HEK293 (cell line): Measurements from ENCODE around the gene CRY2.

Experiments used
- CTCF ChIA-PET: fragments of 350-600 bp; formaldehyde crosslinking; extraction: SDS; loops from one replicate; lab custom pipeline; 2021; ENCODE audit warnings: antibody characterized with exemption; lab: Yijun Ruan, JAX
- POLR2A ChIA-PET: fragments of 300-600 bp; formaldehyde crosslinking; extraction: SDS; loops from one replicate; lab custom pipeline; 2020; ENCODE audit warnings: antibody characterized with exemption, inconsistent platforms; lab: Yijun Ruan, JAX
- H3K27ac ChIP-seq: fragments of 200-500 bp; sonication (Bioruptor generic); 2 replicates; pipeline ENCODE4 v1.5.1; 2014; ENCODE audit warnings: low read depth, low read length, control low read depth, inconsistent platforms; ENCODE audit errors: extremely low read depth
- H3K36me3 ChIP-seq, 2 experiments: fragments of 200-500 bp in 1 of 2; sonication (Bioruptor generic) in 1 of 2; 1 replicate in 1 of 2; 2 replicates in 1 of 2; pipeline ENCODE4 v1.5.1; 2014 to 2017; ENCODE audit warnings: inconsistent platforms in 2 of 2, low read length in 2 of 2; ENCODE audit not compliant: control insufficient read depth in 2 of 2, insufficient read depth in 1 of 2
- H3K4me1 ChIP-seq: fragments of 200-500 bp; sonication (Bioruptor generic); 2 replicates; pipeline ENCODE4 v1.5.1; 2014; ENCODE audit warnings: mild to moderate bottlenecking, low read length, inconsistent platforms; ENCODE audit not compliant: control insufficient read depth, insufficient read depth
- H3K4me3 ChIP-seq: 2 replicates; pipeline ENCODE4 v1.5.1; 2011; ENCODE audit warnings: low read depth, mild to moderate bottlenecking, control low read depth, low read length, moderate library complexity
- H3K9me3 ChIP-seq: fragments of 200-500 bp; sonication (Bioruptor generic); 2 replicates; pipeline ENCODE4 v1.5.1; 2014; ENCODE audit warnings: low read depth, low read length, inconsistent platforms; ENCODE audit not compliant: control insufficient read depth, insufficient read depth
- GLIS1 ChIP-seq: fragments of 450-650 bp; formaldehyde crosslinking; IDR thresholded peaks from 2 replicates; pipeline ENCODE4 v1.5.1; 2016; ENCODE audit warnings: missing biosample characterization, missing genetic modification characterization
- KLF1 ChIP-seq: fragments of 450-650 bp; formaldehyde crosslinking; IDR thresholded peaks from 2 replicates; pipeline ENCODE4 v1.5.1; 2016; ENCODE audit warnings: missing biosample characterization, missing genetic modification characterization
- KLF9 ChIP-seq: fragments of 450-650 bp; formaldehyde crosslinking; IDR thresholded peaks from 2 replicates; pipeline ENCODE4 v1.5.1; 2016; ENCODE audit warnings: missing biosample characterization, missing genetic modification characterization, low read depth
- MEIS1 ChIP-seq: sonication (generic); formaldehyde crosslinking; IDR thresholded peaks from 2 replicates; pipeline ENCODE4 v1.8.1; 2022; ENCODE audit warnings: missing genetic modification reagents, mild to moderate bottlenecking, borderline replicate concordance
- SP2 ChIP-seq: fragments of 450-650 bp; formaldehyde crosslinking; IDR thresholded peaks from 2 replicates; pipeline ENCODE4 v1.5.1; 2016; ENCODE audit warnings: missing biosample characterization, missing genetic modification characterization
- SP3 ChIP-seq: fragments of 450-650 bp; formaldehyde crosslinking; IDR thresholded peaks from 2 replicates; pipeline ENCODE4 v1.5.1; 2016; ENCODE audit warnings: missing biosample characterization, missing genetic modification characterization
- ZBTB48 ChIP-seq: fragments of 450-650 bp; formaldehyde crosslinking; IDR thresholded peaks from 2 replicates; pipeline ENCODE4 v1.5.1; 2016; ENCODE audit warnings: missing biosample characterization, missing genetic modification characterization
- ZEB2 ChIP-seq: fragments of 450-650 bp; formaldehyde crosslinking; IDR thresholded peaks from 2 replicates; pipeline ENCODE4 v1.5.1; 2016; ENCODE audit warnings: missing biosample characterization, missing genetic modification characterization
- ZFP37 ChIP-seq: fragments of 450-650 bp; formaldehyde crosslinking; IDR thresholded peaks from 2 replicates; pipeline ENCODE4 v1.5.1; 2016; ENCODE audit warnings: missing biosample characterization, missing genetic modification characterization
- ZNF341 ChIP-seq: fragments of 450-650 bp; formaldehyde crosslinking; IDR thresholded peaks from 2 replicates; pipeline ENCODE4; 2016; ENCODE audit warnings: low read depth, missing biosample characterization, missing genetic modification characterization
- ZNF366 ChIP-seq: fragments of 450-650 bp; formaldehyde crosslinking; conservative IDR thresholded peaks from 2 replicates; pipeline ENCODE4 v1.5.1; 2016; ENCODE audit warnings: missing biosample characterization, missing genetic modification characterization
- ZNF501 ChIP-seq: fragments of 450-650 bp; formaldehyde crosslinking; IDR thresholded peaks from 2 replicates; pipeline ENCODE4 v1.5.1; 2016; ENCODE audit warnings: missing biosample characterization, missing genetic modification characterization
- ZNF580 ChIP-seq: fragments of 450-650 bp; formaldehyde crosslinking; IDR thresholded peaks from 2 replicates; pipeline ENCODE4 v1.5.1; 2016; ENCODE audit warnings: missing biosample characterization, missing genetic modification characterization
- ZNF600 ChIP-seq: fragments of 450-650 bp; formaldehyde crosslinking; IDR thresholded peaks from 2 replicates; pipeline ENCODE4 v1.5.1; 2016; ENCODE audit warnings: missing biosample characterization, missing genetic modification characterization
- ZNF623 ChIP-seq: fragments of 450-650 bp; formaldehyde crosslinking; IDR thresholded peaks from 2 replicates; pipeline ENCODE4 v1.5.1; 2016; ENCODE audit warnings: missing biosample characterization, missing genetic modification characterization
- ZNF629 ChIP-seq: fragments of 450-650 bp; formaldehyde crosslinking; IDR thresholded peaks from 2 replicates; pipeline ENCODE4 v1.5.1; 2017; ENCODE audit warnings: missing biosample characterization, missing genetic modification characterization
- ZNF777 ChIP-seq: fragments of 450-650 bp; formaldehyde crosslinking; IDR thresholded peaks from 2 replicates; pipeline ENCODE4 v1.5.1; 2017; ENCODE audit warnings: missing biosample characterization, missing genetic modification characterization, borderline replicate concordance
- ZSCAN5A ChIP-seq: fragments of 450-650 bp; formaldehyde crosslinking; IDR thresholded peaks from 2 replicates; pipeline ENCODE4 v1.5.1; 2016; ENCODE audit warnings: missing biosample characterization, missing genetic modification characterization
- TF ChIP-seq, protein P1 (sequence below): fragments of 450-650 bp; formaldehyde crosslinking; IDR thresholded peaks from 2 replicates; pipeline ENCODE4 v1.5.1; 2016; ENCODE audit warnings: missing biosample characterization, missing genetic modification characterization
- TF ChIP-seq, protein P2 (sequence below): fragments of 450-650 bp; formaldehyde crosslinking; IDR thresholded peaks from 2 replicates; pipeline ENCODE4 v1.5.1; 2016; ENCODE audit warnings: missing biosample characterization, missing genetic modification characterization
- TF ChIP-seq, protein P3 (sequence below): fragments of 450-650 bp; formaldehyde crosslinking; IDR thresholded peaks from 2 replicates; pipeline ENCODE4 v1.5.1; 2016; ENCODE audit warnings: missing biosample characterization, missing genetic modification characterization
- TF ChIP-seq, protein P4 (sequence below): fragments of 450-650 bp; formaldehyde crosslinking; IDR thresholded peaks from 2 replicates; pipeline ENCODE4 v1.5.1; 2017; ENCODE audit warnings: missing biosample characterization, missing genetic modification characterization

CRY2 gene

GRCh38 chr11:45804761-45805304, 42.4 kb upstream of the CRY2 start, which contains the start of gene SLC35C1 (continued):
- TF ChIP-seq, protein P1, sequence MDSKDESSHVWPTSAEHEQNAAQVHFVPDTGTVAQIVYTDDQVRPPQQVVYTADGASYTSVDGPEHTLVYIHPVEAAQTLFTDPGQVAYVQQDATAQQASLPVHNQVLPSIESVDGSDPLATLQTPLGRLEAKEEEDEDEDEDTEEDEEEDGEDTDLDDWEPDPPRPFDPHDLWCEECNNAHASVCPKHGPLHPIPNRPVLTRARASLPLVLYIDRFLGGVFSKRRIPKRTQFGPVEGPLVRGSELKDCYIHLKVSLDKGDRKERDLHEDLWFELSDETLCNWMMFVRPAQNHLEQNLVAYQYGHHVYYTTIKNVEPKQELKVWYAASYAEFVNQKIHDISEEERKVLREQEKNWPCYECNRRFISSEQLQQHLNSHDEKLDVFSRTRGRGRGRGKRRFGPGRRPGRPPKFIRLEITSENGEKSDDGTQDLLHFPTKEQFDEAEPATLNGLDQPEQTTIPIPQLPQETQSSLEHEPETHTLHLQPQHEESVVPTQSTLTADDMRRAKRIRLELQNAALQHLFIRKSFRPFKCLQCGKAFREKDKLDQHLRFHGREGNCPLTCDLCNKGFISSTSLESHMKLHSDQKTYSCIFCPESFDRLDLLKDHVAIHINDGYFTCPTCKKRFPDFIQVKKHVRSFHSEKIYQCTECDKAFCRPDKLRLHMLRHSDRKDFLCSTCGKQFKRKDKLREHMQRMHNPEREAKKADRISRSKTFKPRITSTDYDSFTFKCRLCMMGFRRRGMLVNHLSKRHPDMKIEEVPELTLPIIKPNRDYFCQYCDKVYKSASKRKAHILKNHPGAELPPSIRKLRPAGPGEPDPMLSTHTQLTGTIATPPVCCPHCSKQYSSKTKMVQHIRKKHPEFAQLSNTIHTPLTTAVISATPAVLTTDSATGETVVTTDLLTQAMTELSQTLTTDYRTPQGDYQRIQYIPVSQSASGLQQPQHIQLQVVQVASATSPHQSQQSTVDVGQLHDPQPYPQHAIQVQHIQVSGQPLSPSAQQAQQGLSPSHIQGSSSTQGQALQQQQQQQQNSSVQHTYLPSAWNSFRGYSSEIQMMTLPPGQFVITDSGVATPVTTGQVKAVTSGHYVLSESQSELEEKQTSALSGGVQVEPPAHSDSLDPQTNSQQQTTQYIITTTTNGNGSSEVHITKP (tag by site-specific recombination) = peak; percentile 69
- TF ChIP-seq GLIS1 (tag by site-specific recombination) = peak; percentile 57
- TF ChIP-seq, protein P2, sequence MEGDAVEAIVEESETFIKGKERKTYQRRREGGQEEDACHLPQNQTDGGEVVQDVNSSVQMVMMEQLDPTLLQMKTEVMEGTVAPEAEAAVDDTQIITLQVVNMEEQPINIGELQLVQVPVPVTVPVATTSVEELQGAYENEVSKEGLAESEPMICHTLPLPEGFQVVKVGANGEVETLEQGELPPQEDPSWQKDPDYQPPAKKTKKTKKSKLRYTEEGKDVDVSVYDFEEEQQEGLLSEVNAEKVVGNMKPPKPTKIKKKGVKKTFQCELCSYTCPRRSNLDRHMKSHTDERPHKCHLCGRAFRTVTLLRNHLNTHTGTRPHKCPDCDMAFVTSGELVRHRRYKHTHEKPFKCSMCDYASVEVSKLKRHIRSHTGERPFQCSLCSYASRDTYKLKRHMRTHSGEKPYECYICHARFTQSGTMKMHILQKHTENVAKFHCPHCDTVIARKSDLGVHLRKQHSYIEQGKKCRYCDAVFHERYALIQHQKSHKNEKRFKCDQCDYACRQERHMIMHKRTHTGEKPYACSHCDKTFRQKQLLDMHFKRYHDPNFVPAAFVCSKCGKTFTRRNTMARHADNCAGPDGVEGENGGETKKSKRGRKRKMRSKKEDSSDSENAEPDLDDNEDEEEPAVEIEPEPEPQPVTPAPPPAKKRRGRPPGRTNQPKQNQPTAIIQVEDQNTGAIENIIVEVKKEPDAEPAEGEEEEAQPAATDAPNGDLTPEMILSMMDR (tag by site-specific recombination) = peak; percentile 56
- no peak for TF ChIP-seq ZNF580 (tag by site-specific recombination)
- TF ChIP-seq ZSCAN5A (tag by site-specific recombination) = no peak
- no peak for TF ChIP-seq ZNF366 (tag by site-specific recombination)
- peak; percentile 90 for TF ChIP-seq KLF9 (tag by site-specific recombination)
- TF ChIP-seq, protein P3, sequence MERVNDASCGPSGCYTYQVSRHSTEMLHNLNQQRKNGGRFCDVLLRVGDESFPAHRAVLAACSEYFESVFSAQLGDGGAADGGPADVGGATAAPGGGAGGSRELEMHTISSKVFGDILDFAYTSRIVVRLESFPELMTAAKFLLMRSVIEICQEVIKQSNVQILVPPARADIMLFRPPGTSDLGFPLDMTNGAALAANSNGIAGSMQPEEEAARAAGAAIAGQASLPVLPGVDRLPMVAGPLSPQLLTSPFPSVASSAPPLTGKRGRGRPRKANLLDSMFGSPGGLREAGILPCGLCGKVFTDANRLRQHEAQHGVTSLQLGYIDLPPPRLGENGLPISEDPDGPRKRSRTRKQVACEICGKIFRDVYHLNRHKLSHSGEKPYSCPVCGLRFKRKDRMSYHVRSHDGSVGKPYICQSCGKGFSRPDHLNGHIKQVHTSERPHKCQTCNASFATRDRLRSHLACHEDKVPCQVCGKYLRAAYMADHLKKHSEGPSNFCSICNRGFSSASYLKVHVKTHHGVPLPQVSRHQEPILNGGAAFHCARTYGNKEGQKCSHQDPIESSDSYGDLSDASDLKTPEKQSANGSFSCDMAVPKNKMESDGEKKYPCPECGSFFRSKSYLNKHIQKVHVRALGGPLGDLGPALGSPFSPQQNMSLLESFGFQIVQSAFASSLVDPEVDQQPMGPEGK = peak; percentile 18; the same call in 1 of the 2 replicates
- TF ChIP-seq, protein P4, sequence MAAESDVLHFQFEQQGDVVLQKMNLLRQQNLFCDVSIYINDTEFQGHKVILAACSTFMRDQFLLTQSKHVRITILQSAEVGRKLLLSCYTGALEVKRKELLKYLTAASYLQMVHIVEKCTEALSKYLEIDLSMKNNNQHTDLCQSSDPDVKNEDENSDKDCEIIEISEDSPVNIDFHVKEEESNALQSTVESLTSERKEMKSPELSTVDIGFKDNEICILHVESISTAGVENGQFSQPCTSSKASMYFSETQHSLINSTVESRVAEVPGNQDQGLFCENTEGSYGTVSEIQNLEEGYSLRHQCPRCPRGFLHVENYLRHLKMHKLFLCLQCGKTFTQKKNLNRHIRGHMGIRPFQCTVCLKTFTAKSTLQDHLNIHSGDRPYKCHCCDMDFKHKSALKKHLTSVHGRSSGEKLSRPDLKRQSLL = peak; percentile 99
- peak; percentile 78 for TF ChIP-seq SP2 (tag by site-specific recombination)

- Histone ChIP-seq H3K9me3 (no peaks in the 10 kb centered on the region), H3K36me3 (peaks cover 0 to 15% of the 10 kb centered on the region in 2 experiments; a peak in 1 of 3 replicates), H3K4me1 (peaks cover 5% of the 10 kb centered on the region), H3K4me3 (peak overlapping the region; percentile 82), H3K27ac (no peak overlapping the region)
- ChIA-PET POLR2A (interaction anchor here (0.5 to 2.2 kb wide), 3 partner anchors 9 to 42 kb away, joined by 6 to 8 read pairs (median 8); partner anchors contain the start of gene CRY2), CTCF (interaction anchor here (0.9 to 1.3 kb wide), 3 partner anchors 11 to 37 kb away, joined by 3 to 4 read pairs (median 3); no protein-coding TSS in a partner anchor)
- TF ChIP-seq ZEB2 (tag by site-specific recombination) (no peak), MEIS1 (CRISPR knock-in tag) (no peak), ZNF600 (peak; percentile 68), ZBTB48 (tag by site-specific recombination) (no peak), ZNF341 (tag by site-specific recombination) (peak; percentile 66), ZNF501 (no peak), ZFP37 (tag by site-specific recombination) (no peak), ZNF623 (no peak), ZNF629 (tag by site-specific recombination) (no peak), SP3 (tag by site-specific recombination) (peak; percentile 71), SP2 (tag by site-specific recombination) (peak; percentile 65), ZNF777 (tag by site-specific recombination) (0 out of 2 replicates have a peak, but pooled peaks have one; percentile 19), KLF1 (tag by site-specific recombination) (peak; percentile 78)
- TF ChIP-seq, protein P3 = 0 out of 2 replicates have a peak, but pooled peaks have one; percentile 23
Observed at GRCh38 chr11:45805305-45806071, 41.8 kb upstream of the CRY2 start.
